Stimulated activated CD8-positive, alpha-beta memory T cell treated with anti-CD3 and anti-CD28 coated beads, Interleukin-4, amount 100 ng/mL, for 1 hour (primary cell): ENCODE measurements around the gene HIGD1A.

Experiments
- DNase-seq, 2 donors: peaks; one replicate each; pipeline ENCODE4 v3.0.0-alpha.2; 2020; ENCODE audit warnings: low read depth in 2 of 2, low spot score in 1 of 2

Gene HIGD1A

GRCh38 chr3:42758126-42758525 lies 46.2 kb downstream of the HIGD1A start:
- DNase-seq = no peak

GRCh38 chr3:42756681-42757213 lies 47.5 kb downstream of the HIGD1A start:
- no peak for DNase-seq

DNA sequence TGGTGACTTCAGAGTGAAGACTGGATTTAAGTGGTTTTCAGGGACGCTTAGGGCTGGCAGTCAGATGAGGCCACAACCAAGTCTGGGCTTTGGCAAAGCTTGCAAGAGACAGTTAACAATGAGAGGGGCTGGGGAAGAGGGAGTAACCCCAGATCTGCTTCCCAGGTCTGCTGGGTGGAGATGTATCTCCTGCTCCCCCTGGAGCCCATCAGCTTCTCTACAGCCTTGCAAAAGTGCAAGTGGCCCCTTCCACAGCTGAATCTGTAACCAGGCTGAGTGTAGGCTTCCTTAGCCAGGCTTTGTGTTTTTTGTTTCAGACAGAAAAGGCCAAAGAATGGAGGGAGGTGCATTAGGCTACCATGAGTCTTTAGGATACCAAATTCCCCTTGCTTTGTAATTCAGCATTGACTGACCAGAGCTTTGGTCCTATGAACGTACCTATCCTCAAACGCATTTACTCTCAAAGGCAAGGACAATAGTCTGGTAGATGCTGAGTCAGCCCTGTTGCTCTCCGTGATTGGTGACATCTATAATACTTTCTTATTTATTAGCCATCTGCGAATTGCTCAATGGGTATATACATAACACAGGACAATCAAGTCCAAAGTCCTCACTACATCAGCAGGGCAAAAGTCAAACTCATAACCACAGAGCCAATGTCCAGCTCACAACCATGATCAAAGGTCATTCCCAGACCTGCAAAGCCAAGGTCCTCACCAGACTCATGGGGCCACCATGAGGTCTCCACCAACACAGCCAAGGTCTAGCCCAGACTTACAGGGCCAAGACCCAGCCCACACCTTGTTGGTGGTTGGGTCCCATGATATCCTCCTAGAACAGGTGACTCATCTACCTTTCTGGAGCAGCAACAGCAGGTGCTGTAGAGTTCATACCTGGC lies 48.4 kb downstream of the HIGD1A start:
- DNase-seq = no peak

DNA sequence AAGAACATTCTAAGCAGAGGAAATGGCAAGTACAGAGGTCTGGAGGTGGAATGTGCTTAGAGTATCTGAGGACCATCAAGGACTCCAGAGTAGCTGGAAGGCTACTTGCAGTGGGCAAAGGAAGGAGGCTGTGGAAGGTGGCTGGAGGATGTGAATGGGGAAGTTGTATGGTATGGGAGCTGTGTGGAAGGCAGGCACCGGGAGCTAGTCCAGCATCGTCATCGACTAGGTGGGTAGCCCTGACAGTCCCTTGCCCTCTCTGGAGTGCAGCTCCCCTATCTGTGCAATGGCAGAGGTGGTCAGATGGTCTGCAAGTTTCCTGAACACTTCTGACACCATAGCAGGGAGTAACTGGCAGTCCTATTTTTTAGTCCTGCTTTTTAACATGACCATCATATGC lies 50.5 kb downstream of the HIGD1A start:
- no peak for DNase-seq

DNA sequence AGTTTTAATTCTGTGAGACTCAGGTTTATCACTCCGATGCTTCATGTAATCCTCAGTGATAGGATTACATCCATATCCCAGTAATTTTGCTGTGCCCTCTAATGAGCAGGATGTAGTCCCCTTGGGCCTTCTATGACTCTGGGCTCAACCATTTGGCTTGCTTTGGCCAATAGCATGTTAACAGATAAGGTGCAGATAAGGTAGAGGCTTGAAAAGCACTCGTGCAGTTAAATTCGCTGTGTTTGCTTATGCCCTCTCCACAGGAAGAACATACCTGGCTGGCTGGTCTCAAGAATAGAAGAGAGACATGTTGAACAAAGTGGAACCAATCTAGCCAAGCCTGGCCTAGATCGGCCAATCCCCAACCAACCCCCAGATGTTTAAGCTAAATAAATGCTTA lies 51.3 kb downstream of the HIGD1A start:
- DNase-seq = no peak

DNA sequence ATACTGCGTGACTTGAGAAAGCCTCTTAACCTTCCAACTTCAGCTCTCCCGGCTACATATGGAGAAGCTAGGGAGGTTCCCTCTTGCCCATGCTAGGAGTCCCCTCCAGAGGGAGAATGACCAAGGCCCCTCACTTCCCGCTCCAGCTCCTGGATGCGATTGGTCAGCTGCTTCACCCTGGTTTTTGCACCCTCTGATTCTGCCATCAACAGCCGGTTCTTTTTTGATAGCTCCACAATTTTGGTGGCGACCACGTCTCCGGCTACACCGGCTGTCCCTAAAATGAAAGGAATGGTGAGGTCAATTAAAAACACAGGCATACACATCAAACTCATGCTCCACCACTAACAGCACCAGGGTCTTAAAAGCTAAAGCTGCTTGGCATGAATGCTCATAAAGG lies 51.8 kb downstream of the HIGD1A start:
- DNase-seq = no peak

DNA sequence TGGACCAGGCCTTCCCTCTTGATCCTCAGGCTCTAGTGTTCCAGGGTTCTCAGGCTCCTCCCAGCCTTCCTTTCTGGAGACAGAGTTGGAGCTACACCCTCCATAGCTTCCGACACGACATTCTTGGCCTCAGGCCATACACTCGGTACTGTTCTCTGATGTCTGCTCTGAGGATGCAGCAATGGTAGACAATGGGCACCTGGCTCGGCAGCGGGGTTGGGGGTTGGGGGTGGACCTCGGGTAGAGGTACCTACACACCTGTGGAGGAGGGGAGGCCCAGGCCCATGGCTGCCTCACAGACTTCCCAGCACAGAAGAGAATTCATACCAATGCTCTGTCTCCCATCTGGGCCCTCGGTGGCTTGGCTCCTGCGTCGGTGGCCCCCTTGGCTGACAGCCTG lies 52.7 kb downstream of the HIGD1A start:
- no peak for DNase-seq

DNA sequence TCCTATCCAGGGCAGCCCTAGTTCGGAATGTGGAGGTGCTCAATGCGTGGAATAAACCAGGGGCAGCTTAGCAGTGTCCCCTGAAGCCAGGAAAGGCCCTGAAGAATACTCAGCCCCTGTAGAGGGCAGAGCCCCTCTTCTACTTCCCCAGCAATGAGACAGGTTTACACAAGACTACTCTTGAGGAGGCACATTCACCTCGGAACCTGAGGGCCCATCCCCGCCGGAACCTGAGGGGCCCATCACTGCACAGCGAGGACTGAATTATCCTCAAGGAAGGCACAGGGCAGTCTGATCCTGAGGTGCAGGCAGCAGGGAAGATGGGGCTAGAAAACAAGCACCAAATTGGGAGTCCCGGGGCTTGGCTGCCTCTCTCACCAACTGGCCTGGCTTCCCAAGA lies 53.5 kb downstream of the HIGD1A start:
- no peak for DNase-seq

- no peak for DNase-seq
Observed at GRCh38 chr3:42749753-42750231, 54.5 kb downstream of the HIGD1A start.

GRCh38 chr3:42749025-42749752 lies 55.1 kb downstream of the HIGD1A start:
- no peak for DNase-seq

GRCh38 chr3:42747581-42747980 lies 56.7 kb downstream of the HIGD1A start:
- DNase-seq = no peak

GRCh38 chr3:42746455-42747450 lies 57.5 kb downstream of the HIGD1A start:
- no peak for DNase-seq

DNA sequence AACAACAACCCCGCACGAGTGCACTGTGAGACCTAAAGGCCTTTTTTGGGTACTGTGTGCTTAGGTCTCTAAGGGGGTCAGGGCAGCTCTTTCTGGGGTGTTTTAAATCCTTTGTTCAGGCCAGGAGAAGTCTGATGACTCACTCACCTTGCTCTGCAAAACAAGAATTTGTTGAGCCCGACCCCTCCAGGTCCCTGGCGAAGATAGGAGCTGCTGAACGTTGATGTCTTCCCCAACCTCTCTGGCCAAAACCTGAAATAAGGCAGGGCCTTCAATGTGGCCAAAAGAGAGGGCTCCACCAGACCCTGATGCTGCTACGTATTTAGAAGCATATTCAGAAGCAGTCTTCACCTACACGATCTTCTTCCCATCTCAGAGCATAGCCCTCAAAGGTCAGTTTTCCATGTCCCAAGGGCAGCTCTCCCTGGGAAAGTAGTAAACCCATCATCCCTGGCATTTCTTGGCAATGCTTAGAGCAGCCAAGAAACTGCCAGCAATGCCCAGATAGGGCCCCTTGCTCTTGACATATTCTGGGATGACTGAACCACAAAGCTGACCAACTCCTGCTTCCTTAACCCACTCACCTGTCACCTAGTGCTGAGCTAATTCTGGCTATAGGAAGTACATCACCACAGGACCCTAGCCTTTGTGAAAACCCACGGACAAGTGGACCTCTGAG lies 58.4 kb downstream of the HIGD1A start:
- DNase-seq = no peak

- no peak for DNase-seq
Observed at GRCh38 chr3:42745291-42745745, 59.0 kb downstream of the HIGD1A start.

DNA sequence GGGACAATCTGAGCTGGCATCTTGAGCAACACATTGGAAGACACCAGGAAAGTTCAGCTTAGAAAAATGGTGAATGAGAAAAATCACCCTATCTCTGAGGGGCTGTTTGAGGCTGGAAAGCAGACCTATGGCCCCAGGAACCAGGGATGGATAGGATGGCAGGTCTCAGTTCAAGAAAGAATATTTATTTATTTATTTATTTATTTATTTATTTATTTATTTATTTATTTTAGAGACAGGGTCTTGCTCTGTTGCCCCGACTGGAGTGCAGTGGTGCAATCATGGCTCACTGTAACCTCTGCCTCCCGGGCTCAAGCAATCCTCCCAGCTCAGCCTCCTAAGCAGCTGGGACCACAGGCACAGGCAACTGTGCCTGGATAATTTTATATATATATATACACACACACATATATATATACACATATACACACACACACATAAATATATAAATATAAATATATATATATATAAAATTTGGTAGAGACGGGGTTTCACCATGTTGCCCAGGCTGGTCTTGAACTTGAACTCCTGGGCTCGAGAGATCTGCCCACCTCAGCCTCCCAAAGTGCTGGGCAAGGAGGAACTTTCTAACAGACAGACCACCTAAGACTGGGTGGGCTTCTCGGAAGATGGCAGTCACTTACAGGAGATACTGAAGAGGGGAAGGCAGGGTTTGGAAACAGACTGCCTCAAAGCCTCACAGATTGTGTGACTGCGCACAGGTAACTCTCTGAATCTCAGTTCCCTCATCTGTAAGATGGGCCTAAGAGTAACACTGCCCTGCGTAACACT lies 60.9 kb downstream of the HIGD1A start:
- no peak for DNase-seq

- DNase-seq = no peak
Observed at GRCh38 chr3:42742688-42743087, 61.6 kb downstream of the HIGD1A start.

DNA sequence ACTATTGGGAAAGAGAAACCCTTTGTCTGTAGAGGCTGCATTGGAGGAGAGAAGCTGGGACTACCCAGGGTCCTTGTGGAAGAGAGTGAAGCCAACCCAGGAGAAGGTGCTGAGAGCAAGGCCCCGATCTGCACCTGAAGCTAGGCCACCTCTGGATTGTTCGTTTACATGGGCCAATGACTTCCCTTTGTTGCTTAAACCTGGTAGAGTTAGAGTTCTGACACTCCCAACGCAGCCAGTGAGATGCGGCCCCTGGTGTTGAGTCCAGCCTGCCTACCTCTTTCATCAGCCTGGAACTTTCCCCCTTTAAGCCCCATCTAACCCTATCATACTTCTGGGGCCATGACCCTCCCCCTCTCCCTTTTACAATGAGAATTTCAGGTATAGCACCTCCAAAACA lies 62.0 kb downstream of the HIGD1A start:
- no peak for DNase-seq

DNA sequence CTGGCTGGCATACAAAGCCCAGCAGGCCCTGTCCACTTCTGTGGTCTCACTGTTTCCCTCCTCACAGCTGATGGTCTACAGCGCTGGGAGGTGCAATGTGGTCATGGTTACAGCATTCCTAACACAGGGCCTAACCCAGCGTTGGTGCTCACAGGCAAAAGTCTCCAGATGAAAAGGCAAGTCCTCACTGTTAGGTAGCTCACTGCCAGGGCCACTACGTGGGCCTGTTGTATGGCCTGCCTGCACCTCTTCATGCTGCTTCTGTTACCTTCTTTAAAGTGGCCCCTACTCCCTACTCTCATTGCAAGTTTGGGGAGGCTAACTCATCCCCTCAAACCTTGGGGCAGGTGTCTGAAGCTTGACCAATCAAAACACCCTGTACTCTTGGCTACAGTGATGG lies 62.5 kb downstream of the HIGD1A start:
- no peak for DNase-seq

DNA sequence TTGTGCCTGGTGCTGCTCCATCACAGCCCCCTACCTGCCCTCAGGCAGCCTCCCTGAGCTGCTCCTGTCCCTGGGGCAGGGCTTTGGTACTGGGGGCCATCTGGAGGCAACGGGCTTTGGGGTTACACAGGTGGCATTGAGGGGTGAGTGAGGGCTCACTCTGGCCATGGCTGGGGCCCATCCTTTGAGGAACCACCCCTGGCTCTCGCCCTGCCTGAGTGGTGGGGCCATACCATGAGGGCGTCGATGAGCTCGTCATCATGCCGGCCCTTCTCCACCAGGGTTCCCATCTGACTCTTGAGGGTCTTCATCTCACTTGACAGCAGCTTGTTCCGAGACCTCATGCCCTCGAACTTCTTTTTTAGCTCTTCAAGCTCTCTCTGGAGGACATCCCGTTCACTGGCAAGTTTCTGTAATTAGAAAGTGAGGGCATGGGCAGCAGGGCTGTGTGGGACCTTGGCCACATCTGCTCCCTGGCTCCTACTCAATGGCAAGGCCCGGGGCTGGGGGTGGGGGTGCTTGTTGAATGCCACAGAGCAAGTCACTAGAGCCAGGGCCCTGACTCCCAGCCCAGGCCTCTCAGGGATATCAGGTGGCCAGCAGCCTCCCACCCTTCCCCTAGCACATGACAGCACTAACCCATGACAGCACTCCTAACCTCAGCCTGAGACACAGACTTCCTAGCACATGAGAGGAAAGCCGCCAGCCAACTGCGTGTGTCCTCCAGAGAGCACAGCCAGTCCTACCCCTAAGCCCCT lies 64.7 kb downstream of the HIGD1A start:
- DNase-seq = no peak
